ENCODE measurements around the gene SMPD3. TPM values are rescaled to one million over a fixed set of nuclear protein-coding genes. Genes with fewer than 3 reads are reported as not detected.

SMPD3 gene
- total RNA-seq, 1 experiment from 2014 or later, result 0.77 TPM

DNA sequence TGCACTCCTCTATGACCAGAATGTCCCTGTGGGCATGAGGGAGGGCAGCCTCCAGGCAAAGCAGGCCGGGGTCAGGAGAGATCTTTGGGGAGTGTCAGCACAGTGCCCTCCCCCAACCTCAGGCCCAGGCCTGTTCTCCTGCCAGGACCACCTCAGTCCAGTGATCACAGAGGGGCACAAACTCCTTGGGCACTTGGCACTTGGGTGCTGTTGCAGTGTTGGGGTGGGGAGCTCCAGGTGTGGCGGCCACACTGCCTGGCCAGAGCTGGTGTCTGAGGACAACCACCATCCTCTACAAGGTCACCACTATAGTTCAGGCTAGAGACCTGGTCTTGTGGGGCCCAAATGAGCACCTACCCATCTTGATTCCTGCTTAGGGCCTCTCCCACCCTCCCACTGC, 37.2 kb downstream of the SMPD3 start:
- in situ Hi-C loops (cut with HindIII; ENCODE audit: low pct_unique_long_range_greater_than_20kb, low sequenced_read_pairs), result no loop called here
- Histone ChIP-seq H3K4me3 (ENCODE audit: low read depth in 2 of 2, low read length in 2 of 2) (no peak overlapping the region), H3K4me1 (ENCODE audit: control insufficient read depth, insufficient read depth, low read length) (peaks cover 5% of the 10 kb centered on the region; the same call in 1 of the 2 replicates), H3K9me3 (ENCODE audit: control insufficient read depth, insufficient read depth, low read depth, low read length) (no peaks in the 10 kb centered on the region), H3K27me3 (ENCODE audit: control insufficient read depth, insufficient read depth, low read length) (no peaks in the 10 kb centered on the region), H3K36me3 (ENCODE audit: control insufficient read depth, insufficient read depth, low read length) (no peaks in the 10 kb centered on the region), H3K27ac (ENCODE audit: low read length) (no peak overlapping the region)
- ATAC-seq (no peak), DNase-seq (ENCODE audit: low read depth, low spot score) (no peak)
- intact Hi-C loops (cut with micrococcal nuclease; ENCODE audit: unreplicated experiment), result no loop called here
- ChIA-PET CTCF (no interaction called here), POLR2A (no interaction called here)
- TF ChIP-seq SIN3A (IDR thresholded peaks at IDR 0.05; ENCODE audit: borderline replicate concordance, insufficient read depth, low read depth, low read length), result no peak
- no peak for TF ChIP-seq TCF7L2 (IDR thresholded peaks at IDR 0.05; ENCODE audit: low read depth, low read length)
- TF ChIP-seq, protein P1, sequence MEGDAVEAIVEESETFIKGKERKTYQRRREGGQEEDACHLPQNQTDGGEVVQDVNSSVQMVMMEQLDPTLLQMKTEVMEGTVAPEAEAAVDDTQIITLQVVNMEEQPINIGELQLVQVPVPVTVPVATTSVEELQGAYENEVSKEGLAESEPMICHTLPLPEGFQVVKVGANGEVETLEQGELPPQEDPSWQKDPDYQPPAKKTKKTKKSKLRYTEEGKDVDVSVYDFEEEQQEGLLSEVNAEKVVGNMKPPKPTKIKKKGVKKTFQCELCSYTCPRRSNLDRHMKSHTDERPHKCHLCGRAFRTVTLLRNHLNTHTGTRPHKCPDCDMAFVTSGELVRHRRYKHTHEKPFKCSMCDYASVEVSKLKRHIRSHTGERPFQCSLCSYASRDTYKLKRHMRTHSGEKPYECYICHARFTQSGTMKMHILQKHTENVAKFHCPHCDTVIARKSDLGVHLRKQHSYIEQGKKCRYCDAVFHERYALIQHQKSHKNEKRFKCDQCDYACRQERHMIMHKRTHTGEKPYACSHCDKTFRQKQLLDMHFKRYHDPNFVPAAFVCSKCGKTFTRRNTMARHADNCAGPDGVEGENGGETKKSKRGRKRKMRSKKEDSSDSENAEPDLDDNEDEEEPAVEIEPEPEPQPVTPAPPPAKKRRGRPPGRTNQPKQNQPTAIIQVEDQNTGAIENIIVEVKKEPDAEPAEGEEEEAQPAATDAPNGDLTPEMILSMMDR (IDR thresholded peaks at IDR 0.05), result no peak
- no peak for TF ChIP-seq POLR2AphosphoS5 (IDR thresholded peaks at IDR 0.05; ENCODE audit: low read depth, low read length)
- TF ChIP-seq REST (IDR thresholded peaks at IDR 0.05; ENCODE audit: insufficient read depth in 1 of 2, low read depth in 2 of 2, low read length in 1 of 2), result no peak
- no TSS peak for BruUV-seq (replicated peaks)

DNA sequence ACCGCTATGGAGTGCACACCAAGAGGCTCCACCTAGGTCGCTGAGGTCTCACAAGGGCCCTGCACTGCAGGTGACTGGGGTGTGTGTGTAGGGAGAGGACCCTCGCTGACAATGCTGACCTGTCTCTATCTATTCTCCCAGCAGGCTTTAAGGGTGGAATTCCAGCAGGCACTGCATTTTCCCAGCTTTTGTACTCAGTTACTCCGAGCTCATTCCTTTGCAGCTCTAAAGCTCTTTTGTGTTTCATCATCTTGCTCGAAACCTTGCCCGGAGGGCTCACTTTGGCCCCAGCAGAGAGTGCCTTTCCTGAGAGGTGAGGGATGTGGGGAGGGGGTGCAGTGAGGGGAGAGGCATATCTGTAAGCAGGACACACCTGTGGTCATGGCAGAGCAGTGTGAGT, 39.3 kb downstream of the SMPD3 start:
- CTCF ChIA-PET, result interaction anchor here (0.5 kb wide), 1 partner anchor 42 kb away, joined by 3 read pairs; no protein-coding TSS in a partner anchor
- intact Hi-C loops (cut with micrococcal nuclease; ENCODE audit: unreplicated experiment), result no loop called here

More for the DNA sequence above, 39.3 kb downstream of the SMPD3 start:
- no peaks in the 10 kb centered on the region for H3K9me3 ChIP-seq (ENCODE audit: control insufficient read depth, insufficient read depth, low read depth, low read length)
- no TSS peak for BruUV-seq (replicated peaks)
- ATAC-seq, result no peak
- in situ Hi-C loops (cut with HindIII; ENCODE audit: low pct_unique_long_range_greater_than_20kb, low sequenced_read_pairs), result no loop called here
- POLR2A ChIA-PET, result no interaction called here
- H3K4me1 ChIP-seq (ENCODE audit: control insufficient read depth, insufficient read depth, low read length), result peaks cover 5% of the 10 kb centered on the region; the same call in 1 of the 2 replicates
- no peak overlapping the region for H3K4me3 ChIP-seq (ENCODE audit: low read depth in 2 of 2, low read length in 2 of 2)
- no peak overlapping the region for H3K27ac ChIP-seq (ENCODE audit: low read length)
- H3K27me3 ChIP-seq (ENCODE audit: control insufficient read depth, insufficient read depth, low read length), result no peaks in the 10 kb centered on the region
- TF ChIP-seq REST (IDR thresholded peaks at IDR 0.05; ENCODE audit: insufficient read depth in 1 of 2, low read depth in 2 of 2, low read length in 1 of 2), result no peak
- no peak for TF ChIP-seq SIN3A (IDR thresholded peaks at IDR 0.05; ENCODE audit: borderline replicate concordance, insufficient read depth, low read depth, low read length)
- no peak for TF ChIP-seq POLR2AphosphoS5 (IDR thresholded peaks at IDR 0.05; ENCODE audit: low read depth, low read length)
- no peak for DNase-seq (ENCODE audit: low read depth, low spot score)
- no peaks in the 10 kb centered on the region for H3K36me3 ChIP-seq (ENCODE audit: control insufficient read depth, insufficient read depth, low read length)
